HFF-Myc (cell line): ENCODE data around the gene FNDC3A.
"Not testable (repeated sequence)": the region's sequence is repeated elsewhere in the genome, so short reads cannot be mapped to it uniquely, and the experiment has no call there.

ENCODE experiments used
- DNase-seq: peaks from one replicate; pipeline ENCODE4 v3.0.0-alpha.2; 2011; ENCODE audit warnings: low read depth; ENCODE audit errors: extremely low read depth
- H3K4me3 ChIP-seq: replicated peaks from 2 replicates; pipeline ENCODE4 v1.5.1; 2011; ENCODE audit warnings: low read depth, mild to moderate bottlenecking, control low read depth, low read length
- TF ChIP-seq, protein P1 (sequence below): IDR thresholded peaks from 2 replicates; pipeline ENCODE4 v1.5.1; 2012; ENCODE audit warnings: mild to moderate bottlenecking, low read depth, low read length, control low read depth; ENCODE audit errors: missing control alignments

Gene FNDC3A

DNA sequence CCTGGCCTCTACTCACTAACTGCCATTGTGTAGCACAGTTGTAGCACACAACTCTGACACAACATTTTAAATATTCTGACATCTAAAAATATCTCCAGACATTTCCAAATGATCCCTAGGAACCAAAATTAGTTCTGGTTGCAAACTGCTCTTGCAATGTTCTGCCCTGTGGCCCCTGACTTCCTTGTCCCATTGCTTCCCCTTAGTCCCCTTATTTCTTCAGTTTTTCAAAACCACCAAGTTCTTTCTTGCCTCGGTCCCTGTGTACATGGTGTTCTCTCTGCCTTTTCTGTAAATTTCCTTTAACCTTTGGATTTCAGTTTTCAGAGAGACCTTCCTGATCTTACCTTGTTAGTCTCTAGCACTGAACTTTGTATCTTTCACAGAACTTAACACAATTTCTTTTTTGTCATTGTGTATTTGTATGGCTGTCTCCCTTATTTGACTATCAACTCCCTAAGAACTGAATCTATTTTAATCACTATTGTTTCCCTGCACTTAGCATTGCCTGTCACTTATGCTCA is 156.8 kb downstream of the FNDC3A start:
- no peak for DNase-seq
- TF ChIP-seq, protein P1, sequence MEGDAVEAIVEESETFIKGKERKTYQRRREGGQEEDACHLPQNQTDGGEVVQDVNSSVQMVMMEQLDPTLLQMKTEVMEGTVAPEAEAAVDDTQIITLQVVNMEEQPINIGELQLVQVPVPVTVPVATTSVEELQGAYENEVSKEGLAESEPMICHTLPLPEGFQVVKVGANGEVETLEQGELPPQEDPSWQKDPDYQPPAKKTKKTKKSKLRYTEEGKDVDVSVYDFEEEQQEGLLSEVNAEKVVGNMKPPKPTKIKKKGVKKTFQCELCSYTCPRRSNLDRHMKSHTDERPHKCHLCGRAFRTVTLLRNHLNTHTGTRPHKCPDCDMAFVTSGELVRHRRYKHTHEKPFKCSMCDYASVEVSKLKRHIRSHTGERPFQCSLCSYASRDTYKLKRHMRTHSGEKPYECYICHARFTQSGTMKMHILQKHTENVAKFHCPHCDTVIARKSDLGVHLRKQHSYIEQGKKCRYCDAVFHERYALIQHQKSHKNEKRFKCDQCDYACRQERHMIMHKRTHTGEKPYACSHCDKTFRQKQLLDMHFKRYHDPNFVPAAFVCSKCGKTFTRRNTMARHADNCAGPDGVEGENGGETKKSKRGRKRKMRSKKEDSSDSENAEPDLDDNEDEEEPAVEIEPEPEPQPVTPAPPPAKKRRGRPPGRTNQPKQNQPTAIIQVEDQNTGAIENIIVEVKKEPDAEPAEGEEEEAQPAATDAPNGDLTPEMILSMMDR: no peak
- H3K4me3 ChIP-seq: no peak overlapping the region

DNA sequence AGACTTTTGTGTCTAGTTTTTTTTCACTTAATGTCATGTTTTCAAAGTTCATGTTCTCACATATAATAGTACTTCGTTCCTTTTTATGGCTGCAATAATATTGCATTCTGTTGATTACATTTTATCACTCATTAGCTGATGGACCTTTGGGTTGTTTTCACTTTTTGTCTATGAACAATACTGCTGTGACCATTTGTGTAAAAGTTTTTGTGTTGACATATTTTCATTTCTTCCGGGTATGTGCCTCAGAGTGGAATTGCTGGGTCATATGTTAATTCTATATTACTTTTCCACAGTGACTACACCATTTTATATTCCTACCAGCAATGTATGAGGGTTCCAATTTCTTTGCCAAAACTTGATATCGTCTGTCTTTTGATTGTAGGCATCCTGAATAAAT is 158.6 kb downstream of the FNDC3A start:
- no peak for DNase-seq
- no peak overlapping the region for H3K4me3 ChIP-seq
- TF ChIP-seq, protein P1: no peak

DNA sequence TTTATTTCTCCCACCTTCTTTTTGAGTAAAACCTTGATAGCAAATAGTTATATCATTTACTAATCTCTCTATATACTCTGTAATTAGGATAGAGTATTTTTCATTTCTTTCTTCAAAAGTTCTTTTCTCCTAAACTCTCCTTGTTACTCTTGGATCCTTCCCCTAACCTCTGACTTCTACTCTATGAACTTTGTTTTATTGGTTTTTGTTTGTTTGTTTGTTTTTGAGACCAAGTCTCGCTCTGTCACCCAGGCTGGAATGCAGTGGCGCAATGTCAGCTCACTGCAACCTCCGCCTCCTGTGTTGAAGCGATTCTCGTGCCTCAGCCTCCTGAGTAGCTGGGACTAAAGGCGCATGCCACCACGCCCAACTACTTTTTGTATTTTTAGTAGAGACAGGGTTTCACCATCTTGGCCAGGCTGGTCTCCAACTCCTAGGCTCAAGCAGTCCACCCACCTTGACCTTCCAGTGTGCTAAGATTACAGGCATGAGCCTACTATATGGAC is 161.5 kb downstream of the FNDC3A start:
- not testable (repeated sequence) for DNase-seq, H3K4me3 ChIP-seq

DNA sequence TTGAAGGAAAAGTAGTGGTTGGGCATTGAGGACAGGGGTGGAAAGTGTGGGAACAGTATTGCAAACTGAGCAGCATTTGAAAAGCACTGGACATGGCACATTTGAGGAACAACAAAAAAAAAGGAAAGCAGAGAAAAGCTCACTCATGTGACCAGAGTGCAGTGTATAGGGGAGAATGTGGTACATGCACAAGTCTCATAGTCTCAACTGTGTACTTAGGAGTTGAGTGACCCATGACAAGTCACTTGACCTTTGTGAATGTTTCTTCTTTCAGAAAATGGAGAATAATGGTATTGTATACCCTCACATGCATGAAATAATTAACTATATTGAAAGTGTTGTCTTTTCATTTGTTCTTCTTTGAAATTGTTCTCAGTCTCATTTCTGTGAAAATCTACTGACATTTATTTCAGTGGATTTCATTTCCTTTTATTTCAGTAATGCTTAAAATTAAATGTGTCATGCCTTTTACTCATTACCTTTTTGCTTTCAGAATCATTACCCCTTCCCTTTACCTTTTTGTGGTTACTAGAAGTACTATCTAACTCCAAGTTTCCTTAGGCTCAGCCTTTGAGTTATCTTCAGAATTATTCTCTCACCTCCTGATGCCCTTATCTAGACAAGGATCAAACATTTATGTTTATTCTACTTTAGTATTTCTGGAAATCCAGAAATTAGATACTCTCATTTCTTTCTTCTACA is 165.3 kb downstream of the FNDC3A start:
- DNase-seq: no peak
- H3K4me3 ChIP-seq: no peak overlapping the region
- TF ChIP-seq, protein P1: no peak

DNA sequence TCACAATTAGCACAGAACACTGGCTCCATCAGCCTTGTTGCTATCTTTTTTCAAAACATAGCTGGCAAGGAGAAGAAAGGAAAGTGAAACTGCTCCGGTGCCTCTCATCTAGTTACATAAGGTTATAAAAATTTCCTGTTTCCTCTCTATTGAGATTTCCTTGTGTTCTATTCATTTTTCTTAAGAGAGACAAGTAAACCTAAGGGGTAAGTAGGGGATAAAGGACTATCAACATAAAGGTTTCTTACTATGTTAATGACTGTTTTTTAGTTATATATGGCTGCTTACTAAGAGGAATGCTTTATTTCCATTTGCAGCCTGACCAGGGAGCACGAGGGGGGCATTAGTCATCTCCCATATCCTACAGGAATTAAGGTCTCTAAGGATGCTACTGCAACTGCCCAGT is 171.2 kb downstream of the FNDC3A start:
- TF ChIP-seq, protein P1: no peak
- no peak for DNase-seq
- H3K4me3 ChIP-seq: no peak overlapping the region

DNA sequence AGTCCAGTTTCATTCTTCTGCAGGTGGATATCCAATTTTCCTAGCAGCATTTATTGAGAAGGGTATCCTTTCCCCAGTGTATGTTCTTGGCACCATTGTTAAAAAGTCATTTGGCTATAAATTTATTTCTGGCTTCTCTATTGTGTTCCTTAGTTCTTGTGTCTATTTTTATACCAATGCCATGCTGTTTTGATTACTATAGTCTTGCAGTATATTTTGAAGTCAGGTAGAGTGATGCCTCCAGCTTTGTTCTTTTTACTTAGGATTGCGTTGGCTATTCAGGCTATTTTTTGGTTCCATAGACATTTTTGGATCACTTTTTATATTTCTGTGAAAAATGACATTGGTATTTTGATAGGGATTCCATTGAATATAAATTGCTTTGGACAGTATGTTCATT is 172.7 kb downstream of the FNDC3A start:
- TF ChIP-seq, protein P1: no peak
- H3K4me3 ChIP-seq: no peak overlapping the region

DNA sequence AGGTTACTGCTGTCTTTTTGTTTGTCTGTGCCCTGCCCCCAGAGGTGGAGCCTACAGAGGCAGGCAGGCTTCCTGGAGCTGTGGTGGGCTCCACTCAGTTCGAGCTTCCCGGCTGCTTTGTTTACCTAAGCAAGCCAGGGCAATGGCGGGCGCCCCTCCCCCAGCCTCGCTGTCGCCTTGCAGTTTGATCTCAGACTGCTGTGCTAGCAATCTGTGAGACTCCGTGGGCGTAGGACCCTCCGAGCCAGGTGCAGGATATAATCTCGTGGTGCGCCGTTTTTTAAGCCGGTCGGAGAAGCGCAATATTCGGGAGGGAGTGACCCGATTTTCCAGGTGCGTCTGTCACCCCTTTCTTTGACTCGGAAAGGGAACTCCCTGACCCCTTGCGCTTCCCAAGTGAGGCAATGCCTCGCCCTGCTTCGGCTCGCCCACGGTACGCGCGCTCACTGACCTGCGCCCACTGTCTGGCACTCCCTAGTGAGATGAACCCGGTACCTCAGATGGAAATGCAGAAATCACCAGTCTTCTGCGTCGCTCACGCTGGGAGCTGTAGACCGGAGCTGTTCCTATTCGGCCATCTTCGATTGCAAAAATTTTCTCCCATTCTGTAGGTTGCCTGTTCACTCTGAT is 182.4 kb downstream of the FNDC3A start:
- DNase-seq, H3K4me3 ChIP-seq: not testable (repeated sequence)

More for the DNA sequence above, 172.7 kb downstream of the FNDC3A start:
- DNase-seq: no peak

DNA sequence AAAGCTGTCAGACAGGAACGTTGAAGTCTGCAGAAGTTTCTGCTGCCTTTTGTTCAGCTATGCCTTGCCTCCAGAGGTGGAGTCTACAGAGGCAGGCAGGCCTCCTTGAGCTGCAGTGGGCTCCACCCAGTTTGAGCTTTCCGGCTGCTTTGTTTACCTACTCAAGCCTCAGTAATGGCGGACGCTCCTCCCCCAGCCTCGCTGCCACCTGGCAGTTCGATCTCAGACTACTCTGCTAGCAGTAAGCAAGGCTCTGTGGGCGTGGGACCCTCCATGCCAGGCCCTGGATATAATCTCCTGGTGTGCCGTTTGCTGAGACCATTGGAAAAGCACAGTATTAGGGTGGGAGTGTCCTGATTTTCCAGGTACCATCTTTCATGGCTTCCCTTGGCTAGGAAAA is 187.4 kb downstream of the FNDC3A start:
- not testable (repeated sequence) for DNase-seq, H3K4me3 ChIP-seq
